ENCODE results near the gene GPR61. TPM values are rescaled to one million over a fixed set of nuclear protein-coding genes. Genes with fewer than 3 reads are reported as not detected.

Gene GPR61
- total RNA-seq, 4 donors from 2014 or later: 0.11 to 3.8 (median 1.1) TPM

DNA sequence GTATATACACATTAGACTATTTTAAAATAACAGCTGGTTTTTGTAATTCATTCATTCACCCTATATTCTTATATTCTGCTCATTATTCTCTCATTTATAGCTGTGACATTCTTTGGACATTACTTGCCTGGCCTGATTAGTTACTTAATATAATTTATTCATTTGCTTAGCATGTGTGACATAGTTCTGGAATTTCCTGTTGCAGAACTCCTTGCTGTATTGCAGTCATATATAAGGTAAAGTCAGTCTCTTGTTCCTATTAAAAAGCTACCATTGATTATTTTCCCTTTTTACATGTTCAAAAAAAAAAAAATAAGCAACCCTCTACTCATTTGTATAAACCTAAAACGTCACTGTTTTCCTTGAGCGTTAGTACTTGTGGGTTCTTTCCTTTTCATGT is 55.9 kb downstream of the GPR61 start:
- 90 to 95% methylated on average over 2 of the region's 2 CpGs for WGBS, 2 donors
- Histone ChIP-seq H3K4me1 (no peaks in the 10 kb centered on the region), H3K27me3 (no peaks in the 10 kb centered on the region), H3K4me3 (replicated peaks in 1 of 3) (no peak overlapping the region), H3K9me3 (no peaks in the 10 kb centered on the region), H3K27ac (no peak overlapping the region), H3K36me3 (peaks cover 13 to 18% of the 10 kb centered on the region in 2 donors)
- DNase-seq: no peak
- TF ChIP-seq, protein P1, sequence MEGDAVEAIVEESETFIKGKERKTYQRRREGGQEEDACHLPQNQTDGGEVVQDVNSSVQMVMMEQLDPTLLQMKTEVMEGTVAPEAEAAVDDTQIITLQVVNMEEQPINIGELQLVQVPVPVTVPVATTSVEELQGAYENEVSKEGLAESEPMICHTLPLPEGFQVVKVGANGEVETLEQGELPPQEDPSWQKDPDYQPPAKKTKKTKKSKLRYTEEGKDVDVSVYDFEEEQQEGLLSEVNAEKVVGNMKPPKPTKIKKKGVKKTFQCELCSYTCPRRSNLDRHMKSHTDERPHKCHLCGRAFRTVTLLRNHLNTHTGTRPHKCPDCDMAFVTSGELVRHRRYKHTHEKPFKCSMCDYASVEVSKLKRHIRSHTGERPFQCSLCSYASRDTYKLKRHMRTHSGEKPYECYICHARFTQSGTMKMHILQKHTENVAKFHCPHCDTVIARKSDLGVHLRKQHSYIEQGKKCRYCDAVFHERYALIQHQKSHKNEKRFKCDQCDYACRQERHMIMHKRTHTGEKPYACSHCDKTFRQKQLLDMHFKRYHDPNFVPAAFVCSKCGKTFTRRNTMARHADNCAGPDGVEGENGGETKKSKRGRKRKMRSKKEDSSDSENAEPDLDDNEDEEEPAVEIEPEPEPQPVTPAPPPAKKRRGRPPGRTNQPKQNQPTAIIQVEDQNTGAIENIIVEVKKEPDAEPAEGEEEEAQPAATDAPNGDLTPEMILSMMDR (IDR thresholded peaks at IDR 0.05): no peak
- TF ChIP-seq POLR2A (IDR thresholded peaks at IDR 0.05): no peak
- intact Hi-C loops (cut with DNase I): no loop called here

Small RNA genes within 50 kb of the gene (small RNA-seq; reads per million reads assigned to genes)
- gene RNU6V: not detected

Other genes starting within 250 kb of the GPR61 start
- gene MYBPHL, start 232.9 kb upstream of the GPR61 start, total RNA-seq: not detected
- gene SORT1, start 142.0 kb upstream of the GPR61 start, total RNA-seq: 100 to 1,000 TPM in 3 of 4 donors, 10 to 100 TPM in 1; 65.7 to 152 (median 137) TPM
- gene PSMA5, start 113.4 kb upstream of the GPR61 start, total RNA-seq: 10 to 100 TPM; 25.1 to 35.7 (median 28.0) TPM
- 10 to 100 TPM in 1 of 4 donors, 1 to 10 TPM in 3; 7.9 to 12.4 (median 9.1) TPM for gene SYPL2, start 73.3 kb upstream of the GPR61 start, total RNA-seq
- gene ATXN7L2, start 56.0 kb upstream of the GPR61 start, total RNA-seq: 10 to 100 TPM in 1 of 4 donors, 1 to 10 TPM in 3; 5.8 to 11.7 (median 8.4) TPM
- 10 to 100 TPM in 3 of 4 donors, 1 to 10 TPM in 1; 8.1 to 16.0 (median 12.2) TPM for gene CYB561D1, start 45.8 kb upstream of the GPR61 start, total RNA-seq
- gene AMIGO1, start 30.1 kb upstream of the GPR61 start, total RNA-seq: 10 to 100 TPM; 13.5 to 14.0 (median 13.8) TPM
- 1 to 10 TPM; 5.1 to 7.2 (median 6.0) TPM for gene GNAI3, start 8.7 kb downstream of the GPR61 start, total RNA-seq
- not detected for gene GNAT2, start 79.7 kb downstream of the GPR61 start, total RNA-seq
- gene AMPD2, start 80.0 kb downstream of the GPR61 start, total RNA-seq: 10 to 100 TPM; 31.2 to 74.8 (median 46.8) TPM
- gene GSTM4, start 116.2 kb downstream of the GPR61 start, total RNA-seq: 10 to 100 TPM; 30.8 to 68.8 (median 43.7) TPM
- gene GSTM2, start 128.2 kb downstream of the GPR61 start, total RNA-seq: 10 to 100 TPM; 37.1 to 73.6 (median 62.3) TPM
- gene GSTM1, start 147.9 kb downstream of the GPR61 start, total RNA-seq: 10 to 100 TPM in 1 of 4 donors, not detected in 3; 23.4 TPM
- 1 to 10 TPM; 2.8 to 5.4 (median 3.0) TPM for gene GSTM5, start 172.4 kb downstream of the GPR61 start, total RNA-seq
- 100 to 1,000 TPM in 3 of 4 donors, 10 to 100 TPM in 1; 61.1 to 162 (median 132) TPM for gene GSTM3, start 201.2 kb downstream of the GPR61 start, total RNA-seq
- not detected for gene EPS8L3, start 224.1 kb downstream of the GPR61 start, total RNA-seq

Data from thyroid gland (tissue), 4 donors.